ENCODE results near the gene MACF1. TPM values are rescaled to one million over a fixed set of nuclear protein-coding genes. Genes with fewer than 3 reads are reported as not detected.
A peak's percentile ranks its signal among the peaks of the same experiment; 100 is the strongest.
"Not testable (repeated sequence)": the region's sequence is repeated elsewhere in the genome, so short reads cannot be mapped to it uniquely, and the experiment has no call there.

The MACF1 gene
- polyA plus RNA-seq (ENCODE audit: insufficient read length in 4 of 4), result 100 to 1,000 TPM; 208 to 264 (median 240) TPM

- DNase-seq (ENCODE audit: low read depth in 4 of 4, low spot score in 3 of 4), result peak in 3 of 4 donors; percentile 34 to 58 (median 48)
These were observed at the start of gene MACF1 for GRCh38 chr1:39204441-39205081. MACF1 (plus strand) TSS chr1:39204695; CDS start chr1:39205023, 328 bp downstream.

GRCh38 chr1:39157304-39157703 lies 47.2 kb upstream of the MACF1 start:
- no peak for DNase-seq (ENCODE audit: low read depth in 4 of 4, low spot score in 3 of 4)

- DNase-seq (ENCODE audit: low read depth in 4 of 4, low spot score in 3 of 4), result peak in 2 of 4 donors; percentile 32 to 61
These were observed 46.0 kb upstream of the MACF1 start for GRCh38 chr1:39158327-39159086.

- no peak for DNase-seq (ENCODE audit: low read depth in 4 of 4, low spot score in 3 of 4)
These were observed 45.1 kb upstream of the MACF1 start for GRCh38 chr1:39159224-39160036.

GRCh38 chr1:39160703-39161102 lies 43.8 kb upstream of the MACF1 start:
- DNase-seq (ENCODE audit: low read depth in 4 of 4, low spot score in 3 of 4), result no peak

DNA sequence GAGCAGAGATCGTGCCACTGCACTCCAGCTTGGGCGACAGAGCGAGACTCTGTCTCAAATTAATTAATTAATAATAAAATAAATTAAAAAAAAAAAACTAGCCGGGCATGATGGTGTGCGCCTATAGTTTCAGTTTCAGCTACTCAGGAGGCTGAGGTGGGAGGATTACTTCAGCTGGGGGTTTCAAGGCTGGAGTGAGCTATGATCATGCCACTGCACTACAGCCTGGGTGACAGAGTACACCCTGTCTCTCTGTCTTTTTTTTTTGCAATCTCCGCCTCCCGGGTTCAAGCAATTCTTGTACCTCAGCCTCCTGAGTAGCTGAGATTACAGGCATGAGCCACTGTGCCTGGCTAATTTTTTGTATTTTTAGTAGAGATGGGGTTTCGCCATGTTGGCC lies 42.7 kb upstream of the MACF1 start:
- not testable (repeated sequence) for DNase-seq (ENCODE audit: low read depth in 4 of 4, low spot score in 3 of 4)

GRCh38 chr1:39163469-39163868 lies 41.0 kb upstream of the MACF1 start:
- DNase-seq (ENCODE audit: low read depth in 4 of 4, low spot score in 3 of 4), result no peak

DNA sequence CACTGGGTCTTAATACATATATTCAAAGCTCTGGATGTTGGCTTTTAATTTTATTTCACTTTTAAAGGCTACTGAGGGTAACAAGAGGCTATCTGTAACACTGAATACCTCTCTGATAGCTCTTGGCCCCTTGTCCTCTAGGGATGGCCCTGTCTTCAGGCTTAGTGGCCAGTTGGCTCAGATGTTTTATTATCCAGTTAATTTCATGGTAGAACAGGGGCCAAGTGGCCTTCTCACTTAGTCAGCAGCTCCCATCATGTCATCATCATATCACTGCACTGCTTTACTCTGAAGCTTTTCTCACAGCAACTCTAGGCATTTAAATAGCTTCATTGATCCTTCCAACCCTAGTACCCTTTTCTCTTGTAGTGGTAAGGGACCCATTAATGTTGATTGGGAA lies 40.2 kb upstream of the MACF1 start:
- DNase-seq (ENCODE audit: low read depth in 4 of 4, low spot score in 3 of 4), result no peak

GRCh38 chr1:39165049-39165448 lies 39.4 kb upstream of the MACF1 start:
- no peak for DNase-seq (ENCODE audit: low read depth in 4 of 4, low spot score in 3 of 4)

DNA sequence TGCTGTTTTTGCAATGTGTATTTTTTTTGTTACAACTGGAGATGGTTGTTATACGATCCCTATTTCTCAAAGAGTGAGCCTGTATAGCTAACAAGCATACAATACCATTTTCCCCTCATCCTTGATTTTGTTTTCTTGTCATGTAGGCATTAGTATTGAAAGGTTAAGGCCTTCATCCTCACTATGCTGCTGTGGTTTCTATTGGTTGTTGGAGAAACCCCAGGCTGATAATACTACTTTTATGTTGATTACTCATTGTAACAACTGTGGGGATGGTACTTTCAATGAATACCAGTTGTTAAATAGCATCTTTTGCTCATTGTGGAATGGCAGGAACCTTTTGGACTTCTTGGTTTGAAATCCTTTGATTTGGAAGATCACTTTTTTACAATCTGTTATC lies 39.0 kb upstream of the MACF1 start:
- DNase-seq (ENCODE audit: low read depth in 4 of 4, low spot score in 3 of 4), result no peak

DNA sequence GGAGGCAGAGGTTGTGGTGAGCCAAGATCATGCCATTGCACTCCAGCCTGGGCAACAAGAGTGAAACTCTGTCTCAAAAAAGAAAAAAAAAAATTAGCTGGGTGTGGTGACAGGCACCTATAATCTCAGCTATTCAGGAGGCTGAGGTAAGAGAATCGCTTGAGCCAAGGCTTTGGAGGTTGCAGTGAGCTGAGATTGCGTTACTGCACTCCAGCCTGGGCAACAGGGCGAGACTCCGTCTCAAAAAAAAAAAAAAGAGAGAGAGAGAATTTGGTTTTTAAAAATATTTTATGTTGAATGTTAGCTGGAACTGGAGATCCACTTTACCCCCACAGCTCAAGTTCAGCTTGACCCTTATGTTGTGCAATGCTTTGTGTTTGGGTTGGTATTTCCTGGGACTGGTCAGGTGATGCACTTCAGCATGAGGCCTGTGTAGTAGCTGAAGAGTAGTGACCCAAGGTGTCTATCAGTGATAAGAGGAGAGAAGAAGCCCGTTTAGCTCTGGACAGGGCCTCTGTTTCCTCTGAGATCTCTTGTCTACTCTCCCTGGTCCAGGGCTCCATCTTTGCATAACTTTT lies 36.8 kb upstream of the MACF1 start:
- DNase-seq (ENCODE audit: low read depth in 4 of 4, low spot score in 3 of 4), result no peak

- no peak for DNase-seq (ENCODE audit: low read depth in 4 of 4, low spot score in 3 of 4)
These were observed 36.0 kb upstream of the MACF1 start for GRCh38 chr1:39168301-39169080.

- no peak for DNase-seq (ENCODE audit: low read depth in 4 of 4, low spot score in 3 of 4)
These were observed 33.5 kb upstream of the MACF1 start for GRCh38 chr1:39170731-39171667.

DNA sequence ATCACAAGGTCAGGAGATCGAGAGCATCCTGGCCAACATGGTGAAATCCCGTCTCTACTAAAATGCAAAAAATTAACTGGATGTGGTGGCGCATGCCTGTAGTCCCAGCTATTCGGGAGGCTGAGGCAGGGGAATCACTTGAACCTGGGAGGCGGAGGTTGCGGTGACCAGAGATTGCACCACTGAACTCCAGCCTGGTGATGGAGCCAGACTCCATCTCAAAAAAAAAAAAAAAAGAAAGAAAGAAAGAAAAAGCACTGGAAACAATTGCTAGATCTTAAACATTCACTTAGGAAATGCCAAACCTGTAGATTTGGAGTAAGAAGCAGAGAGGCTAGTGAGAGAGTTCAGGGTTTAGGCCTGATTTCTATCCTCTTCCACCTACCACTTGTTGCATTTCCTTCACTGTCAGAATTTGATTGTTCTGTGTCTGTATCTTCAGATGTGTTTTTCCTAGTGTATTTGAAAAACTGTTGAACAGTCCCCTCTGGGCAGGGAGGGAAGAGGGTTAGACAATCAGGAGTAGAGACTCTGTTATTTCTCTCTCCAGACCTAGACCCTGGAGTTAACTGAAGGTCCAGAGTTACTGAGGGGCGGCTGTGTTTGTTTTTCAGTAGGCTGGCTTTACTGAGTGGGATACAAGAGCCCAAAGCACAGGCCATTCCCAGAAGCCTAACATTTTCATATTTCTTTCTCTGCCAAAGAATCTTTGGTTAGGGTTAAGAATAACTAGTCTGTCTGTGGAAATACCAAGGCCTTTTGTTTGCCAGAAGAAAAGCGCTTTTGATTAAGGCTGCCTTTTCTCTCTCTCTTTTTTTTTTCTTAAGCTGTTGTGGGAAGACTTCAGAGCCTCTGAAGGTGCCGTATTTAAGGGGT lies 31.1 kb upstream of the MACF1 start:
- no peak for DNase-seq (ENCODE audit: low read depth in 4 of 4, low spot score in 3 of 4)

DNA sequence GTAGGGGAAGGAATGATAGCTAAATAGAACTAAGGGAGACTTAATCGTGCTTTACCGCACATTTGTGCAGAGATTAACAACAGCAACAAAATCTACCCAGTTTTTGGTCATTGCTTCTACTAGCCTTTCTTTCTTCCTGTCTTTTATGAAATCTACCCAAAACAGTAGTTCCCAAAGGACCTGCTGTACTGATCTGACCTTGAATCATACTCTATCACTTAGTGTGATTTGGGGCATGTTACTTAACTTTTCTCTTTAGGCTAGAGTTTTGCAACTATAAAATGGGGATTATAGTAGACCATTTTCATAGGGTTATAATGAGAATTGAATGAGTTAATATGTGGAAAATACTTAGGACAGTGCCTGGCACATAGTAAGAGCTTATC lies 30.5 kb upstream of the MACF1 start:
- no peak for DNase-seq (ENCODE audit: low read depth in 4 of 4, low spot score in 3 of 4)

GRCh38 chr1:39174390-39175081 lies 30.0 kb upstream of the MACF1 start:
- DNase-seq (ENCODE audit: low read depth in 4 of 4, low spot score in 3 of 4), result no peak

DNA sequence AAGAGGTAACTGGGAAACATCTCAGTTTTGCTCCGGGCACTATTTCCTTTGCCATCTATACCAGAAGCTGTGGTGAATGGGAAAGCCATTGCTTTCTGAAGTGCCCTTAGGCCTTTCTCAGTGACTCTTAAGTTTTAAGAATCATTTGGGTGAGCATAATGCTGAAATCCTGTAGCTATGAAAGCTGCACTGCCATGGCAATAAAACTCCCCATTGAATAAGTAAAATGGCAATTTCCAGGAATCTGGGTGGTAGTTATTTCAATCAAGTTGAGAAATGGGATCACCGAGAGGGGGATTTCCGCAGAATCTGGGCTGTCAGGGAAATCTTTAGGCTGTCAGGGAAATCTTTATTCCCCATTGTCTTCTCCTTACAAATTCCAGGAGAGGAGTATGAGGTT lies 26.8 kb upstream of the MACF1 start:
- DNase-seq (ENCODE audit: low read depth in 4 of 4, low spot score in 3 of 4), result no peak

Measured in right renal pelvis (tissue), 4 donors.